GM21526 (cell line): ENCODE measurements around the gene LRP3.

ENCODE experiments used
- ATAC-seq: cut with Tn5 transposase; IDR thresholded peaks from one replicate; pipeline ENCODE4 v1.9.1; 2021; ENCODE audit warnings: moderate library complexity; ENCODE audit not compliant: unreplicated experiment, low FRiP score

LRP3 gene

GRCh38 chr19:33251076-33251475 is 56.9 kb downstream of the LRP3 start:
- no peak for ATAC-seq

DNA sequence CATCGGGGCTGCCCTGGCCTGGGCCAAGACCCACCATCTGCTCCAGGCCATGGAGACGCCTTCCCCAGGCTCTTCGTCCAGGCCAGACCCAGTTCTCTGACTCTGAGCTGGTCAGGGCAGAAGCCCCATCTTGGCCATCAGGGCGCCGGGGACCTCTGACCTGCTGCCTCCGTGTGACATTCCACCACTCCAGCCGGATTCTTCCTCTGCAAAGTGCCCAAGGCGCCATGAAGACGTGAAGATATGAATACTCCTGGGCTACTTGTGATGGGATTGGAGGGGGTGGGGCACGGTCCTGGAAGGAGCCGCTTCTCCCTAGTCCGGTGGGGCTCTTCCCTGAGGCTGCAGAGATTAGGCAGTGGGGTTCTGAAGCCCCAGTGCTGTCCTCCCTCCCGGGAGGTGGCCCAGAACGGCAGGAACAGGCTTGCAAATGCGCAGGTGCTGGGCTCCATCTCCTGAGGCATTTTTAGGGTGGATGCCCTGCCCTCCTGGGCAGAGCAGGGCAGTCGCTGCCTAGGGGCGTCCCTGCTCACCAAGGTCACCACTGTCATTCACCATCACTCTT is 57.5 kb downstream of the LRP3 start:
- no peak for ATAC-seq

DNA sequence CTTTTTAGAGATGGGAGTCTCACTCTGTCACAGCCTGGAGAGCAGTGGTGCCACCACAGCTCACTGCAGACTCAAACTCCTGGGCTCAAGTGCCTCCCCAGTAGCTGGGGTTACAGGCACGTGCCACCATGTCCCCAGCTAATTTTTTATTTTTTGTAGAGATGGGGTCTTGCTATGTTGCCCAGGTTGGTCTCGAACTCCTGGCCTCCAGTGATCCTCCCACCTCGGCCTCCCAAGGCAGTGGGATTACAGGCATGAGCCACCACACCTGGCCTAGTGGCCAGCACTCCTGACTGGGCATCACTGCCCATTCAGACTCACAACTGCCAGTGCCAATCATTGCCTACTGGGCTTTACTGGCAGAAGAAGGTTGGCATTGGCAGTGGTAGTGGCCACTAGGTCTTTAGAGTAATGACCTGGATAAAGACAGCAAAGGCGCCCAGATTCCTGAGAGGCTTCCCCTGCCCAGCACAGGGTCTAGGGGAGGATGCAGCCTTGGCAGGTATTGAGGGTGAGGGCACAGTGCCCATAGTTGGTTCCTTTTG is 58.4 kb downstream of the LRP3 start:
- ATAC-seq: no peak

- no peak for ATAC-seq
These were observed 58.8 kb downstream of the LRP3 start for GRCh38 chr19:33252971-33253370.

- ATAC-seq: no peak
These were observed 60.2 kb downstream of the LRP3 start for GRCh38 chr19:33254245-33254824.

DNA sequence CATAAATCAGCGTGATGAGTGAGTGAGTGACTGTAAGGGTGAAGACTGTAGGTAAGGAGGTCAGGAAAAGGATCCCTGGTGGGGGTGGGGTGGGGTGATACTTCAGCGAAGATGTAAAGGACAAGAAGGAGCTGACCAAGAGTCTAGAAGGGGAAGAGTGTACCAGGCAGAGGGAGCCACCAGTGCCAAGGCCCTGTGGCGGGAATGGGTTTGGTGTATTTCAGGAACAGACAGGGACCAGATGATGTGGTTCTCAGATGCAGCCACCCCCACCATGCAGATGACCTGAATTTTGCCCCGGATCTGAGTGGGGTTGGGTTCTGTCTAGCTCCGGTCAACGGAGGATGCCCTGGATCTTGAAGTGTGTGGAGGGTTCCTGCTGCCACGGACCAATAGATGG is 61.7 kb downstream of the LRP3 start:
- ATAC-seq: no peak

DNA sequence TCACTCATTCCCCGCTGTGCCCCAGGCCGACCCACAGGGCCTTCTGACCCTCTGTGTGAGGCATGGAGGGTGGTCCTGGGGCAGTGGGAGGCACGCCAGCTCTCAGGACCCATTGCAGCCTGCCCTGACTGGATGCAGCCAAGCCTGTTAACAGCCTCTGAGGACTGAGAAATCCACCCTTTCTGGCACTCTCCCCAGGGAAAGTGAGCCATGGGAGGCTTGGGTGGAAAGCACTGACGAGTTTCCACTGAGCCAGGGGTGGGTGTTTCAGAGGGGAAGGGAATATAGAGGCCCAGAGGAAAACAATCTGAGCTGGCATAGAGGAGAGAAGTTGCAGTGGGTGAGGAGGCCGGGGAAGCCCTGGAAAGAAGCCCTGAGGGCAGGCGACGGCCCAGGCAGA is 62.1 kb downstream of the LRP3 start:
- ATAC-seq: no peak

DNA sequence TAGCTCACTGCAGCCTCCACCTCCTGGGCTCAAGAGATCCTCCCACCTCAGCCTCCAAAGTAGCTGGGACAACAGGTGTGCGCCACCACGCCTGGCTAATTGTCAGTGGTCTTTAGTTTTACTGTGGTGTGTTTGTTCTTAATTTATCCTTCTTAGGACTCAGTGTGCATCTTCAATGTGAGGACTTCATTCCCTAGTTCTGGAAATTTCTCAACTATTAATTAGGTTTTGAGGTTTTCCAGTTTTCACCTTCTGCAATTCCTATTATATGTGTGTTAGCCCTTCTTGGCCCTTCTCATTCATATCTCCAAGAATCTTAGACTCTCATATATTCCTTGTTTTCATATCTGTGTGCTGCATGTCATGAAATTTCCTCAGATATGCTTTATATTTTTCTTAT is 63.7 kb downstream of the LRP3 start:
- ATAC-seq: no peak
